Germinal center (tissue), 1 donor: Measurements from ENCODE around the gene KIAA0232.
"Not testable (repeated sequence)": the region's sequence is repeated elsewhere in the genome, so short reads cannot be mapped to it uniquely, and the experiment has no call there.

Experiments
- DNase-seq: peaks from one replicate; pipeline ENCODE4 v3.0.0; 2012; ENCODE audit warnings: mixed read lengths, low spot score

Gene KIAA0232

DNA sequence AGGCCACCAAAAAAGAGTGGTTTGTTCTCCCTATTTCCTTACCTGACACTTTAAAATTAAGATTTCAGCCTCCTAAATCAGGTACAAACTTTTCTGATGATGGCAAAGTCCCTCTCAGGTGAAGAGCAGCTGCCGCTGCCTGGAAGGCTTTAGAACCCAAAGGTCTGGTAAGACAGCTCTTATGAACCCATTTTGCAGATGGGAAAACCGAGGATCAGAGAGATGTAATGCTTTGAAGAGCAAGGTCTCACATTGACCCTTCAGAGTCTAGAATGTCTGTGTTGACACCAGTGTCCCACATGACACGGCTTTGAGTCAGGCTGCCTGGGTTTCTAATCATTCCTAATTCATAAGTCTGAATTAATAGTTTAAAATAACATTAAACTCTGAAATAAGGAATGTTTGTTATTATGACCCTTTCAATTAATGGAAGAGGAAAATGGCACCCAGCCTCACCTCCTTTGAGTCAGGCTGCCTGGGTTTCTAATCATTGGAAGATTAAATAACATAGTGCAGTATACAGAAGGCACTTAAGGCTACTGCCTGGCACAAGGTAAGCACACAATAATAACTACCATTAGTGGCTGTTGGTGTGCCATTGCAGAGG, 27.9 kb upstream of the KIAA0232 start:
- no peak for DNase-seq

DNA sequence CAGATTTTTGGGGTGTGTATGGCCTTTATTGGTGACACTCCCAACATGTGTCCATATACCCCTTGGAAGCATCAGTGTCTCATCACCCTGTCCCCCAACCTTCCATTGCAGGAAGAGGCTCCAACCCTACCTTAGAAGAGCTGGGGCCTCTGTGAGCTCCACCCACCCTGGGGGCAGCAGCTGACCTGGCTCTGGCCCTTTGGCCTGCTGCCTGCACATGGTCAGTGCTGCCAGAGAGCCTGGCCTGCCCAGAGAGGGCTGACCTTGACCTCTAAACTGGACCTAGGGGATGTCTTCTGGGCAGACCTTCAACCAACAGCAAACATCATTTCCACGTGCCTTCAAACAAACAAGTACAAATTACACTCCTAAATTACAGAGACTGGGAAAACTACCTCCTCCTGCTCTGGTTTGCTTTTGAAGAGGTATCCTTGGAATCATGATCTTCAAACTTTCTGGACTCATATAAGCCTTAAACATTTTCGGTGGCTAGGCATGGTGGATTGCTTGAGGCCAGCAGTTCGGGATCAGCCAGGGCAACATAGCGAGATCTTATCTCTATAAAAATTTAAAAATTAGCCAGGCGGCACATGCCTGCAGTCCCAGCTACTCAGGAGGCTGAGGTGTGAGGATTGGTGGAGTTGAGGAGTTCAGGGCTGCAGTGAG, 27.3 kb upstream of the KIAA0232 start:
- no peak for DNase-seq

DNA sequence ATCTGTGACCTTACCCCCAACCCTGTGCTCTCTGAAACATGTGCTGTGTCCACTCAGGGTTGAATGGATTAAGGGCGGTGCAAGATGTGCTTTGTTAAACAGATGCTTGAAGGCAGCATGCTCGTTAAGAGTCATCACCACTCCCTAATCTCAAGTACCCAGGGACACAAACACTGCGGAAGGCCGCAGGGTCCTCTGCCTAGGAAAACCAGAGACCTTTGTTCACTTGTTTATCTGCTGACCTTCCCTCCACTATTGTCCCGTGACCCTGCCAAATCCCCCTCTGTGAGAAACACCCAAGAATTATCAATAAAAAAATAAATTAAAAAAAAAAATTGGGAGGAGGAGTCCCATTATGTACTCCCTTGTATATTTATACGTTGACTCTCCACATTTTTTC, 26.2 kb upstream of the KIAA0232 start:
- DNase-seq: not testable (repeated sequence)

DNA sequence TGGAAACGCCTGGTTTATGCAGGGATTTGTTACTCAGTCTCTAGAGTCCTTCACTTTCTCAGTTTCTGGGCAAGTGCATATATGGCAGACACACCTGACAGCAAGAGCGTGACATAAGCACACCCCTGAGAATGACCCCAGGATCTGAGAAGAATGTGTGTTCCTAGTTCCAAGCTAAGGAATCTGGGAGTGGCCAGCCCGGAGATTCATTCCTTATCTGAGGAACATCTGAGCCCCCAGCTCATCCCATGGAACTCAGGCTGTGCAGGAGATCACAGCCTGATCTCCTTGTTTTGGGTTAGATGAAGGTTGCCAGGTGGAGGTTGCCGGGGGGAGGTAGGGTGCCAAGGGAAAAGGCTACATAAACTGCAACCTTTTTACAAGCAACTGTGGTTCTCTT, 23.8 kb upstream of the KIAA0232 start:
- DNase-seq: no peak

DNA sequence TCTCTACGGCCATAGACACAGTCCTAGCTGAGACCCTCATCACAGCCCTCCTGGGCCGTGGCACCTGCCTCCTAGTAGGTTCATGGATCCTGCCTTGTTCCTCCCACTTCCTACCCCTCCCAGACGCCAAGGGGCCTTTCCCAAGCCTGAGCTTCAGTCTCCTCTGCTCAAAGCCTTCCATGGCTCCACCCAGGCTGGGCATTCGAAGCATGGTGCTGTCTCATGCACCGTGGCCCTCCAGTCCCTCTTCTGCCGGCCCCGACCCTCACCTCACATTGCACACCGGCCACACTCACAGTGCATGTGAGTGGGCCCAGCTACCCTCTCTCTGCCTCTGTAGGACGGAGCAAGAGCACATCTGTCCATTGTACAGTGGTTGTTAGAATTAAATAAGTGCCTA, 21.7 kb upstream of the KIAA0232 start:
- no peak for DNase-seq

DNA sequence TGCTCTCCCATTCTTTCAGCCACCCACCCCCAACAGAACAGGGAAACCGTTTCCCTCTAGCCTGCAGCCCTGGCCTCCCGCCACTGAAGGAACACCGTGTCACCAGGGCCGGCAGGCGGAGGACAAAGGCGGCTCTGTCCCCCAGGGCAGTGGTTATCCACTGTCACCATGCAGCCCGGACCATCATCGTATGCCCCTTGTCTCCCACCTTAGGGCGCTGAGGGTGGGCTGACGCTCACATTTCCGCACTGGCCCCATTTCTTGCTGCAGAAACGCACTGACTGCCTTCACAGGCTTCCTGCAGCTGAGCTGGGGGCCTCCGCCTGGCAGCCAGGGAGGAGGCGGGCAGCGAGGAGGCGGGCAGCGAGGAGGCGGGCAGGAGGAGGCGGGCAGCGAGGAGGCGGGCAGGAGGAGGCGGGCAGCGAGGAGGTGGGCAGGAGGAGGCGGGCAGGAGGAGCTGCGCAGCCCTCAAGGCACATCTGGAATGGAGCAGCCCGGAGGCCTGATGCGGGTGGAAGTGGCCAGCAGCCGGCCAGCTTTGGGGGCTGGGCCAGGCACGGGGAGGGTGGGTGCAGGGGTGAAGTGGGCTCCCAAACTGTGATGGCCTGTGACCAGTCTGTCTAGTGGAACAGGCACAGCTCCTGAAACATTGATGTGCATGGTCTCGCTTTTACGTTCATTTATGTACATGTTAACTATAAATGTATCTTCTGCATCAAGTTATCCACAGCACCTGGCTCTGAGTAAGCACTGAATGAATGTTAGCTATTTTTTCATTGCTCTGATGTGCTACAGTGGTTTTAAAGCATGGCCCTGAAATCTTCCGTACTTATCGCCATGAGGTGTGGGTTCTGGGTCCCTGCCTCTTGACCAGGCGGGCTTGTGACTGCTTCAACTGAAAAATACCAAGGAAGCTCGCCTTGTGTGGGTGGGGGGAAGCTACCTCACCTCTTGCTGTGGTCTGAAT, 20.6 kb upstream of the KIAA0232 start:
- no peak for DNase-seq

DNA sequence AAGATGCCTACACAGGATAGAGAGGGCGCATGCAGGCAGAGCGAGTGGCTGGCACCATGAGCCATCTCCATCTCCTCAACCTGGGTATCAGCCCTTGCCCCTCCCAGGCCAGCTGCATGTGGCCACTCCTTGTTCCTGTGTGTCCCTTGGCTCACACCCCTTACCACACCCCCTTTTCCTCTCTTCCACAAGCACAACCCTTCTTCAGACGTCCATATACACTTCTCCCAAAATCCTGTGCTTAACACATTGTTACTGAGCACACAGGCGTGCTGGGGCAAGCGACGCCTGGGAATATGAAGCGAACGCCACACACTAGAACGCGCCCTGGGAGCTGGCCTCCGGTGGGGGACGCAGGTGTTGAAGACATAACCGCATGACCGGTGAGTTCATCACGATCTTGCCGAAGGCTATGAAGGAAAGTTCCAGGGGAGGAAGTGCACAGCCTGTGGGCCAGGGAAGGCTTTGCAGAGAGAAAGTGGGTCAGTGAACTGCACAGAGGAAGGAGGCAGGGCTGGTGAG, 19.1 kb upstream of the KIAA0232 start:
- no peak for DNase-seq

DNA sequence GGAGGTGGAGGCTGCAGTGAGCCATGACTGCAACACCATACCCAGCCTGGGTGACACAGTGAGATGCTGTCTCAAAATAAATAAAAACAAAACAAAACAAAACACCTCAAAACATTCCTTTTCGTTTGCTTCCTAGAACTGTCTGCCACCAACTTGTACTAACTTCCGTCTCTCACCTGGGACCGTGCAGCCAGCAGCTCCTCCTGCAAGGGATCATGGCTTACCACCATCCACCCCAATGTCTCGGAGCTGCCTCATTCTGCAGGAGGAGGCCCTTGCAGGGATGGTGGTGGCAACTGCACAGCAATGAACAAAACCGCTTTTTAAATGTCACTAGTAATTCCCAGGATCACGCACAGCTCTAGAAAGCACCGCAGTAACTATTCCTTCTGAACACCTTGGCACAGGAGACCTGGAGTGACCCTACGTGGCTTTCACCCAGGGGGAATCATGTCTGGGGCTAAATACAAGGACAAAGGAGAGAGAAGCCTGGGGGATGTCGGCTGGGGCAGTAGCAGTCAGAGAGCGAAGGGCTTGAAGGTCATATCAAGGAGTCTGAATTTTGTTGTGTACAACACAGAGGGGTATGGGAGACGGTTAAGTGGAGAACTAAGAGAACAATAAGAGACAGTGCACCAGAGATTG, 17.4 kb upstream of the KIAA0232 start:
- no peak for DNase-seq

DNA sequence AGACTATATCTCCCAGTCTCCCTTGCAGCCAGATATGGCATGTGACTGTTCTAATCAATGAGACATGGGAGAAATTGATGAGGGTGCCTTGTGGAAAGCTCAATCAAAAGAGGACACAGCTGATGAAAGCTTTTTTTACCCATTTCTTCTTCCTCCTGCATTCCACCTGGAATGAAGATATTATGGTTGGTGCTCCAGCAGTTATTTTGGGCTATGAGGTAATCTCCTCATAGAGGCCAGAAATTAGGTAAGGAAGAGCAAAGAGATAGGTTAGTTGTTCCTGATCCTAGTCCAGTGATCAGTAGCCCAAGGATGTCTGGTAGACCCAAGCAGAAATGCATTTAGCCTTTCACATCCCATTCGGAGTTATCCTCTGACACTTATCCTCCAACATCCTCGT, 16.8 kb upstream of the KIAA0232 start:
- DNase-seq: no peak

DNA sequence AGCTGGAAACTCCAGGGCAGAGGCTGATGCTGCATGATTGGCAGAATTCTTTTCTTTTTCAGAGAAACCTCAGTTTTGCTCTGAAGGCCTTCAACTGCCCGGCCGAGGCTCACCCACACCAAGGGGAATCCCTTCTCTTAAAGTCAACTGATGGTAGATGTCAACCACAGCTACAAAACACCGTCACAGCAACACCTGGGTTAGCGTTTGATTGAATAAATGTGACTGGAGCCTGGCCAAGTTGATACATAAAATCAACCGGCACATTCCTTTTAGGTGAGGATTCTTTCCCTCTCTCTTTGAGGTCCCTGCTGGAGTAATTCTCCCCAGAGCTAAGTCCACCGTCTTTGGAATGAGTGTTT, 15.2 kb upstream of the KIAA0232 start:
- no peak for DNase-seq

DNA sequence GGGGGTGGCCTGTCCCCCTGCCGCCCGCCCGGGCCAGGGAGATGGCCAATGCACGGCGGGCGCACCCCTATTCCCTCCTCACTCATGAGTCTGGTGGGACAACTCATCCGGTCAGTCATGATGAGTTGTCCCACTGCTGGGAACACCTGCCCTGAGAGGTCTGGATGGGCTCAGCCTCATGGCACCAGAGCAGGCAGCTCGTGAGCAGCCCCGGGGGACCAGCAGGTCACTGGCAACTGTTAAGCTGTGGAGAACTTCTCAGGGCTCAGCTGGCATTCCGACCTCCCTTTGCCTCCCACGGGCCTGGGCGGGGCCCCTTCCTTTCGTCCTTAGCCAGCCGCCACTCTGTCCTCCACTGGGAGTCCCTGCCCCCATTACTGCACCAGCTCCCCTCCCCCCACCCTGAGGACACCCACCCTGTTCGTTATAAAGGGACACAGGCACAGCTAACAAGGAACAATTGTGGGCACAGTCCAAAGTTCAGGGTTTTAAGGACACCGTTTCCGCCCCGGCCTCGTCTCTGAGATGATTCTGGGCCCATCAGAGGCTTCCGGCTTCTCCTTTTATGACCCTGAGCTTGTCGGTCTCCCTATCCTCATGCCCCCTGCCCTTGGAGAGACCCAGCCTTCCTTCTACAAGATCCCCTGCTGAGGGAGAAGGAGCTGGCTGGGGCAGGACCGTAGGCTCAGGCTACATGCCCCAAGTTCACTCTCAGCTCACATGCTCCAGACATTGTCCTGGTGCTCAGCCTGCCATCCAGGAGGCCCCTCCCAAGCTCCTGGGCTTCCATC, 14.6 kb upstream of the KIAA0232 start:
- DNase-seq: no peak

DNA sequence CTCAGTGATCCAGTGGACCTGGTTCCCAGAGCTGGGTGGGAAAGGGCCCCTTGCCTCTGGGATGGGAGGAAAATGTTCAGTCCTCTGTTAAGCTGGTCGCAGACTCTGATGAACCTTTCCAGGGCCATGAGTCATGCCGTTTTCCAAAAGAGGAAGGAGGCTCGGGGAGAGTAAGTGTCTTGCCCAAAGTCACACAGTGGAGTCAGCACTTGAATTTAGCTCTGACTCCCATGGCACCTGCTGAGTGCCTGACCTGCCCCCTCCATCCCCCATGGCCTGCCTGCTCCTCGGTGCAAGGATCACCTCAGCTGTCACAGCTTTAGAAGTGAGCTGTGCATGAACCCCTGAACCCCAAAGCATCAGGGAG, 14.0 kb upstream of the KIAA0232 start:
- no peak for DNase-seq

DNA sequence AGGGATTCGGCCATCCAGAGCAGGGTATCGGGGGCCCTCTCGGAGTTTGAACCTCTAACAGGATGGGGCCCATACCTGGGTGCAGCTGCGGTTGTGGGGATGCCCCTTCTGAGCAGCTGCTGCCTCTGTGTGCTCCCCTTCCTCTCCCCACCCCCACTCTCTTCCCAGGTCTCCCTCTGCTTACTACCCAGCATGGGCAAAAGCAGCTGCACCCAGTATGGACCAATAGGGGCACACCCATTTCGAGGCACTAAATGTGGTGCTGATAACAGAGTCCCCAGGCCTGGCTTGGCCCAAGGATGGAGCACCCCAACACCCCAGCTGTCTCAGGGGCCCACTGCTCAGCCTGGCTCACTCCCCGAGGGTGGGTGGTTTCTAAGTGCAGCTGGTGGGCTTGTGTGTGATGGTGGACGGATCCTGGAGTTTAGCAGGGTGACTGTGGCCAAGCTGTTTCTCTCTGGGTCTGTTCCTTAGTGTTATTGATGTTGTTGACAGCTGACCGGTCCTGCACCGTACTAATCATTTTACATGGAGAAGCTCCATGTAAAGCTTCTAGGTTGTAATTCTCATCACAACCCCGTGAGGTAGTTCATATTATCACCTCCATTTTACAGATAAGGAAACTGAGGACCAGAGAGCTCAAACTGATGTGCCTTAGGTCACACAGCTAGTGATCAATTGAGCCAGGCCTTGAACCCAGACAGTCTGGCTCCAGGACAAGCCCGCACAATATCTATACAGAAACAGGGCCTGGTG, 13.1 kb upstream of the KIAA0232 start:
- no peak for DNase-seq

DNA sequence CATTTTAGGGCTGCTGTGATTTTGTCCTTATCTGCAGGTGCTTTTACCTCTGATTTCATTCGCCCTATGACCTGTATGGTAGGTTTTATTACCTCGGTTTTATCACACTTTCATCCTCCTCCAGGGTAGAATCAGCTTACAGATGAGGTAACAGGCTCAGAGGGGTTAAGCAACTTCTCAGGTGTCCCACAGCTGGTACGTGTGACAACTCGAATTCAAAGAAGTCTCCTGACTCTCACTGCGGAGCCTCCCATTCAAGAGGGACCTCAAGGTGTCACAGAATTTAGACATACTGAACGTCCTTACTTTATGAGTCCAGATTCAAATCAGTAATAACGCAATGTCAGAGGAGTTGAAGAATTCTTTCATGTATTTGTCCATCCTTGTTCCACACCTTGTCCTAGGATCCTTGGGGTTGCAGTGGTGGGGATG, 12.5 kb upstream of the KIAA0232 start:
- DNase-seq: no peak

DNA sequence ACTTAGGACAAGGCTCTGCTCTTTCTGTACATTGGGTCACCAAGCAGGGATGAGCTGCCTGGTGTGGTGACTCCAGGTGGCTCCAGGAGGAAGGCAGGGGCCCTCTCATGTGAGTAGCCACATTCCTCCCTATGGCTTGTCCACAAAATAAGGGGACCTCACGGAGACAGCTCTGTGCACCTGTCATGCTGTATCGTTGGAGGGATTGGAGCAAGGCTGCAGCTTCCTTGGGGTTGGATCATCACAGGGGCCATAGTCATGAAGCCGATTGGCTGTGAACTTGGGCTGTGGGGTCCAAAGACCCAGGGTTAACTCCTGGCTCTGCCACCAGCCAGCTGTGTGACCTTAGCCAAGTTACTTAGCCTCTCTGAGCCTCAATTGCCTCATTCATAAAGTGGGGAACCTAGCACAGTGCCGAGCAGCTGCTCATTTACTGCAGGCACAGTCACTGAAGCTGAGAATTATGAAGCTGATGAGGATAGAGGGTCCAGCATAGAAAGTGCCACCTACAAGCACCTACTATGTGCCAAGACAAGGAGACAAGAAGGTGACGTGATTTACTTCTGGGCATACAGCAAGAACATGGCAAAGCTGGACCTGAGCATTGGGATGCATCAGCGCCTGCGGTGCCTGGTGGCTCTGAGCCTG, 11.8 kb upstream of the KIAA0232 start:
- no peak for DNase-seq

DNA sequence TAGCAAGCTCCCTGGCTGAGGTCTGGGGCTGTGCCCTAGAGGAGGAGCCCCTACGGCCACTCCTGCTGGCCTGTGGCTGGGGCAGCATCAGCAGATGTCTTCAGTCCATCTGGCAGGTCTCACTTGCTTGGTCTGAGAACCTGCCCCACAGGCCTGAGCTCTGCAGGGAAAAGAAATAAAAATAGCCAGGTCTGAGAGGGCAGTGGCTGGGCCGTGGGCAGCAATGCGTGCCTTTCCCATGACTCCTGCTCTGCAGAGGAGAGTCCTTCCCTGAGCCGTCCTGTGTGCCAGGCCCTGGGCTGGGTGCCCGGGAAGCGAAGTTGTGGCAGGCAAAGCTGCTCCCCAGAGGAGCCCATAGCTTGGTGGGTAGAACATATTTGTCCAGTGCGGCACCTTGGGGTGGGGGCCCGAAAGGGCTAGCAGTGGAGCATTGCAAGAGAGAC, 11.3 kb upstream of the KIAA0232 start:
- DNase-seq: no peak

DNA sequence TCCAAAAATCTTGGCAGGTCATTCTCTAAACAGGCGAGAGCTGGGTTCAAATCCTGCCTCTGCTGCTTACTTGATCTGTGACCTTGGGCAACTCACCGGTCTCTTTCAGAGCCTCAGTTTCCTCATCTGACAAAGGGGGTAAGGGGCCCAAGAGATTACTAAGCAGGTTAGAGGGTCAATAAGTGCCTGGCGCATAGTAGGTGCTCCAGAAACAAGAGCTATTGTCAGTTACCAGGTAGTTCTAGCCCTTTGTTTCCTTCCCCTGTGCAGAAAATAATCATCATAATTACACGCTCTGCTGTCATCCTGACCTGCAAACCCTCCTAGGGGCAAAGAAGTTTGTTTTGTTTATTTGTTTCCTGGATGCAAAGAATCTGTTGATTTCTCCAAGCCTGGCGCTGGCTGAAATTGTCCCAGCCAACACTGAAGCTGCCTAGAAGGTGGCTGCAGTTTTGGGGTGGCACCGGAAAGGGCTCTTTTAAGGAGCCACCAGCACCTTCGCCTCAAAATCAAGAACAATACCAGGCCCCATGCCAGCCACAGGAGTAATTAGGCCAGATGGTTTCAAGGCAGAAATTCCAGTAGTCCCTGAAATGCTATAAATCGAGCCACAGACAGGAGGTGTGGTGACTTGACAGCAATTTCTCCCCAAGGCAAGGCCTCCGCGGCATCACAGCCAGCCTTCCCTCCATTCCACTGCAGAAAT, 10.2 kb upstream of the KIAA0232 start:
- no peak for DNase-seq

DNA sequence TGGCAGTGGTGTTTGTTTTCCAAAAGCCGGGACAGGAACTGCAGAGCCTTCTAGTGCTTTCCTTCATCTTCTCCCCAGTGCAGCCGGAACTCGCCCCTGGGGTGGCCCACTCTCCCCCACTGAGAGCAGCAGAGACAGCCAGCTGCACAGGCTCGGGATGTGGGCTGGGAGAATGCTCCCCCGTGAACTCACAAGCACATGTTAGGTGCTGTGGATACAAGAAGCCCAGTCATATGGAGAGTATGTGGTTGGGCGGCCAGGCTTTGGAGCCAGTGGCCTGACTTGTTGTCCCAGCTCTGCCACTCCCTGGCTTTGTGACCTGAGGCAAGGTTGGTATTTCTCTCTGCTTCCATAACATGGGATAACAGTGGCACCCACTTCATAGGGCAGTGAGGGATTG, 9.4 kb upstream of the KIAA0232 start:
- DNase-seq: no peak
